Gastrocnemius medialis (tissue), 4 donors: Measurements from ENCODE around the gene PPM1G.

Source experiments
- CTCF ChIP-seq, 5 experiments: fragments of 450-650 bp in 3 of 5; fragments of 200-600 bp in 2 of 5; sonication (generic) in 2 of 5; IDR thresholded peaks in 4 of 5; conservative IDR thresholded peaks in 1 of 5; 1 replicate in 4 of 5; 2 replicates in 1 of 5; pipeline ENCODE4 v1.5.1; 2016 to 2019; ENCODE audit warnings: antibody characterized with exemption in 5 of 5, mild to moderate bottlenecking in 3 of 5, moderate library complexity in 3 of 5
- POLR2A ChIP-seq, 2 donors: fragments of 450-650 bp; IDR thresholded peaks; one replicate each; pipeline ENCODE4 v1.6.1; 2017; ENCODE audit warnings: antibody characterized with exemption in 2 of 2, mild to moderate bottlenecking in 2 of 2, moderate library complexity in 2 of 2

DNA sequence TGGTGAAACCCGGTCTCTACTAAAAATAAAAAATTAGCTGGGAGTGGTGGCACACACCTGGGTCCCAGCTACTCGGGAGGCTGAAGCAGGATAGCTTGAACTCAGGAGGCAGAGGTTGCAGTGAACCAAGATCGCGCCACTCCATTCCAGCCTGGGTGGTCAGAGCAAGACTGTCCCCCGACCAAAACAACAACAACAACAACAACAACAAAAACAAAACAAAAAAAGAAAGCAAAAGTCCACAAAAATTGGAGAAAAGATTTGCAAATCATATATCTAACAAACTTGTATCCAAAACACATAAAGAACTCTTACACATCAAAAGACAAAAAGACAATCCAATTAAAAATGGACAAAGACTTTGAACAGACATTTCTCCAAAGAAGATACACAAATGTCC, 10.4 kb downstream of the PPM1G start:
- TF ChIP-seq CTCF (IDR thresholded peaks at IDR 0.05 in 4 of 5, conservative IDR thresholded peaks at IDR 0.05 in 1 of 5): no peak
- TF ChIP-seq POLR2A (IDR thresholded peaks at IDR 0.05): no peak
